Heart right ventricle (tissue), 16 donors: ENCODE measurements around the gene TSEN2. TPM values are rescaled to one million over a fixed set of nuclear protein-coding genes. Genes with fewer than 3 reads are reported as not detected.

ENCODE experiments used
- ATAC-seq, 8 donors: fragments of 200-7000 bp; cut with Tn5 transposase; one replicate each; pipeline ENCODE4 v1.9.1; 2020; ENCODE audit warnings: mild to moderate bottlenecking in 8 of 8, moderate library complexity in 8 of 8, moderate number of reproducible peaks in 1 of 8
- DNase-seq, 2 donors: peaks; one replicate each; pipeline ENCODE4 v3.0.0-alpha.2; 2020
- H3K27ac ChIP-seq, 10 donors: fragments of 200-600 bp; sonication (generic) in 2 of 10; one replicate each; pipeline versions ENCODE4 v1.5.0 to v1.8.0; 2020 to 2022; ENCODE audit warnings: mild to moderate bottlenecking in 3 of 10
- H3K27me3 ChIP-seq, 7 donors: fragments of 200-600 bp; one replicate each; pipeline ENCODE4 v1.8.0; 2021 to 2022; ENCODE audit warnings: mild to moderate bottlenecking in 2 of 7
- H3K36me3 ChIP-seq, 9 donors: fragments of 200-600 bp; sonication (generic) in 1 of 9; one replicate each; pipeline versions ENCODE4 v1.5.0 to v1.8.0; 2020 to 2022; ENCODE audit warnings: mild to moderate bottlenecking in 2 of 9
- H3K4me1 ChIP-seq, 9 donors: fragments of 200-600 bp; sonication (generic) in 1 of 9; one replicate each; pipeline versions ENCODE4 v1.5.0 to v1.8.0; 2020 to 2022; ENCODE audit warnings: mild to moderate bottlenecking in 4 of 9
- H3K4me3 ChIP-seq, 10 donors: fragments of 200-600 bp; sonication (generic) in 2 of 10; one replicate each; pipeline versions ENCODE4 v1.5.0 to v1.8.0; 2020 to 2022; ENCODE audit warnings: mild to moderate bottlenecking in 7 of 10, moderate library complexity in 2 of 10
- H3K9me3 ChIP-seq, 11 donors: fragments of 200-600 bp in 10 of 11; sonication (generic) in 2 of 11; one replicate each; pipeline versions ENCODE4 v1.5.0 to v1.8.0; 2013 to 2022; ENCODE audit warnings: mild to moderate bottlenecking in 2 of 11, control low read depth in 1 of 11, moderate library complexity in 1 of 11
- CTCF ChIP-seq, 9 donors: fragments of 200-600 bp; sonication (generic) in 2 of 9; IDR thresholded peaks; one replicate each; pipeline versions ENCODE4 v1.5.0 to v1.8.0; 2021 to 2022; ENCODE audit warnings: antibody characterized with exemption in 9 of 9, mild to moderate bottlenecking in 5 of 9, moderate library complexity in 1 of 9
- WGBS, 2 donors: extraction: QIAGEN DNeasy Blood & Tissue Kit; methylation state at CpG; one replicate each; pipeline ENCODE4 v1.1.7; 2013; ENCODE audit warnings: inconsistent platforms in 1 of 2; 5-methylcytosine and 5-hydroxymethylcytosine counted together
- intact Hi-C, 10 donors: fragments of 100-400 bp; cut with DNase I; formaldehyde crosslinking; loops; one replicate each; pipeline versions ENCODE4 v1.11.1 to v1.14.2; 2022
- polyA plus RNA-seq, 2 donors: library from polyadenylated mRNA; stranded (reverse); fragments of 200-250 nt; gene quantifications; one replicate each; pipeline ENCODE4 v1.2.3, GENCODE V29; 2013
- total RNA-seq, 10 donors: library from RNA; stranded (reverse); fragmentation: NEBNext Ultra II Directional in 3 of 10; extraction: Animal tissue kit (Norgen Biotek cat#: 25700) in 3 of 10; gene quantifications; one replicate each; pipeline versions ENCODE4 v1.2.1 to v1.2.4, GENCODE V29; 2021 to 2023
- donor health status: Arrhythmogenic right ventricular cardiomyopathy.
- donor health status: ischemic (EF 13 %, LVEDD 7.1; RV severe dilation, severe dysfunction).
- donor health status: healthy with polysubstance abuse.
- donor health status: DM: no; HTN: yes; CAD: no.
- donor health status: DM: no; HTN: no; CAD: no.
- donor health status: ischemic (EF 25% LVEDD 6.9; RV normal size, moderate dysfunction).
- donor health status: ischemic (EF 25% LVEDD 5.7; RV mildly dilated, moderate dysfunction).
- donor health status: healthy.
- donor health status: DM: yes; HTN: yes; CAD: no.
- donor health status: Ischemic cardiomyopathy.
- donor health status: ischemic (EF 35%, LVEDD 5.7; RV mildly dilated, moderate dysfunction).
- donor health status: nonischemic (EF 11% LVEDD 7.7; RV severe dilation, severe dysfunction).
- donor health status: DM: yes; HTN: yes; CAD: no.
- donor health status: PGD.
- donor health status: ischemic (EF 29% LVEDD 5.4; RV normal size, mild dysfunction).
- donor health status: nonischemic (EF 23%, LVEDD 6.1; RV moderate dilation, normal function).

The TSEN2 gene
- total and polyA plus RNA-seq, 12 donors: 15.7 to 33.7 (median 19.8) TPM

- peaks cover 0 to 99% (median 71%) of the 10 kb centered on the region in 9 donors for H3K36me3 ChIP-seq
- peaks cover 0 to 24% (median 14%) of the 10 kb centered on the region in 9 donors for H3K4me1 ChIP-seq
- no peak overlapping the region for H3K27ac ChIP-seq
- DNase-seq (no peak), ATAC-seq (no peak)
- 79% methylated on average over 4 of the region's 4 CpGs for WGBS, 2 donors
- no peaks in the 10 kb centered on the region for H3K27me3 ChIP-seq
- intact Hi-C loops: loop anchor here in 1 of 10 donors (10.0 kb wide), 1 partner anchor 132 kb away; no protein-coding TSS in a partner anchor
- no peak for TF ChIP-seq CTCF (IDR thresholded peaks at IDR 0.05)
- H3K4me3 ChIP-seq: no peak overlapping the region
- H3K9me3 ChIP-seq: peaks cover 0 to 2% (median 0%) of the 10 kb centered on the region in 11 donors
Measured at GRCh38 chr3:12582730-12583129, 98.5 kb downstream of the TSEN2 start.

Other genes with a start within 250 kb of the TSEN2 start
- gene PPARG, start 195.4 kb upstream of the TSEN2 start, total RNA-seq: 10 to 100 TPM; 12.4 to 31.5 (median 16.7) TPM
- 10 to 100 TPM; 10.8 to 15.1 TPM for gene PPARG, start 195.4 kb upstream of the TSEN2 start, polyA plus RNA-seq
- gene MKRN2OS, start 61.0 kb downstream of the TSEN2 start, total RNA-seq: 1 to 10 TPM in 6 of 10 donors, under 1 TPM in 1, not detected in 3; 0.49 to 9.3 (median 6.2) TPM
- gene MKRN2OS, start 61.0 kb downstream of the TSEN2 start, polyA plus RNA-seq: not detected
- gene MKRN2, start 72.6 kb downstream of the TSEN2 start, total RNA-seq: 10 to 100 TPM; 31.3 to 51.0 (median 40.5) TPM
- 10 to 100 TPM; 26.0 to 28.9 TPM for gene MKRN2, start 72.6 kb downstream of the TSEN2 start, polyA plus RNA-seq
- gene RAF1, start 179.6 kb downstream of the TSEN2 start, total RNA-seq: 100 to 1,000 TPM in 9 of 10 donors, 10 to 100 TPM in 1; 98.1 to 193 (median 129) TPM
- gene RAF1, start 179.6 kb downstream of the TSEN2 start, polyA plus RNA-seq: 10 to 100 TPM; 65.4 to 81.5 TPM